ENCODE data around the gene NPAS4. TPM values are rescaled to one million over a fixed set of nuclear protein-coding genes. Genes with fewer than 3 reads are reported as not detected.

NPAS4 gene
- total RNA-seq, 1 experiment from 2014 or later, result 1.6 TPM

- Histone ChIP-seq H4K91ac (ENCODE audit: insufficient read length, low read depth, low read length) (no peak overlapping the region), H2BK12ac (ENCODE audit: insufficient read length, low read depth, low read length) (no peak overlapping the region), H3K4ac (ENCODE audit: low read depth, low read length) (no peak overlapping the region), H2BK20ac (ENCODE audit: low read depth, low read length, poor library complexity, severe bottlenecking) (no peak overlapping the region), H3K9ac (ENCODE audit: extremely low read depth, insufficient read length, low read length) (no peak overlapping the region), H2BK15ac (ENCODE audit: low read depth, low read length) (no peak overlapping the region), H3K23me2 (ENCODE audit: insufficient read length, low read depth, low read length, poor library complexity, severe bottlenecking) (peaks cover 6% of the 10 kb centered on the region), H3K4me2 (ENCODE audit: insufficient read depth, insufficient read length, low read length) (peak overlapping the region; percentile 73), H3K4me1 (ENCODE audit: insufficient read depth, low read length) (no peaks in the 10 kb centered on the region; the same call in 1 of the 2 replicates), H2AK5ac (ENCODE audit: insufficient read length, low read length) (no peak overlapping the region), H2AFZ (ENCODE audit: low read length) (no peak overlapping the region), H2BK5ac (ENCODE audit: insufficient read length, low read length) (no peak overlapping the region), H3K27ac (ENCODE audit: insufficient read length, low read depth, low read length) (no peak overlapping the region), H3K23ac (ENCODE audit: insufficient read length, low read depth, low read length) (no peak overlapping the region), H3K18ac (ENCODE audit: insufficient read length, low read depth, low read length) (no peak overlapping the region), H3K79me1 (ENCODE audit: insufficient read depth, low read depth, low read length, poor library complexity, severe bottlenecking) (no peaks in the 10 kb centered on the region), H4K5ac (ENCODE audit: insufficient read length, low read depth, low read length) (no peak overlapping the region), H3T11ph (ENCODE audit: low read length) (no peak overlapping the region), H3K56ac (ENCODE audit: insufficient read length, low read depth, low read length) (no peak overlapping the region), H4K8ac (replicated peaks; ENCODE audit: insufficient read length, low read depth, low read length) (no peak overlapping the region), H3K79me2 (ENCODE audit: insufficient read depth, low read length) (no peaks in the 10 kb centered on the region), H2BK120ac (ENCODE audit: low read depth, low read length, poor library complexity, severe bottlenecking) (no peak overlapping the region), H3K9me3 (ENCODE audit: control insufficient read depth, low read depth, low read length) (no peaks in the 10 kb centered on the region), H4K20me1 (ENCODE audit: control insufficient read depth, insufficient read depth, insufficient read length) (no peaks in the 10 kb centered on the region), H3K14ac (ENCODE audit: insufficient read depth, low read length) (no peak overlapping the region), H3K27me3 (ENCODE audit: insufficient read depth, low read length) (no peaks in the 10 kb centered on the region)
- TF ChIP-seq CTCF (conservative IDR thresholded peaks at IDR 0.05), result no peak
- Mint-ChIP-seq H3K27me3 (ENCODE audit: low read depth) (peaks cover 8% of the 10 kb centered on the region), H3K36me3 (ENCODE audit: insufficient read depth in 1 of 3, low read depth in 3 of 3) (peaks cover 2 to 26% (median 13%) of the 10 kb centered on the region in 3 experiments; a peak in 6 of 7 replicates), H3K4me1 (peaks cover 21 to 36% of the 10 kb centered on the region in 2 experiments), H3K9me3 (peaks cover 6 to 10% of the 10 kb centered on the region in 2 experiments; a peak in 4 of 5 replicates), H3K4me3 (peak overlapping the region; percentile 74 to 92), H3K27ac (no peak overlapping the region)
- peak; percentile 47 for DNase-seq
- no CpG with 5 or more reads among the region's 6 CpGs for WGBS (ENCODE audit: extremely low coverage, insufficient read length, low lambda C conversion rate)
Measured at GRCh38 chr11:66467756-66468155, 46.9 kb downstream of the NPAS4 start.
